Activated T-cell treated with anti-CD3 and anti-CD28 coated beads, Interleukin-2, amount 50 U/mL, for 24 hours (primary cell): ENCODE results near the gene EHMT1.
A peak's percentile ranks its signal among the peaks of the same experiment; 100 is the strongest.

Experiments
- DNase-seq: peaks from one replicate; pipeline ENCODE4 v3.0.0-alpha.2; 2020
- H3K27ac Mint-ChIP-seq: 2 replicates; pipeline ENCODE4 v1.8.0; 2020; ENCODE audit warnings: mild to moderate bottlenecking, mixed read lengths
- H3K27me3 Mint-ChIP-seq: 2 replicates; pipeline ENCODE4 v1.8.0; 2020; ENCODE audit warnings: mixed read lengths
- H3K36me3 Mint-ChIP-seq: 2 replicates; pipeline ENCODE4 v1.8.0; 2020; ENCODE audit warnings: low read depth, mixed read lengths
- H3K4me1 Mint-ChIP-seq: 2 replicates; pipeline ENCODE4 v1.8.0; 2020; ENCODE audit warnings: low read depth, mixed read lengths
- H3K4me3 Mint-ChIP-seq: 2 replicates; pipeline ENCODE4 v1.8.0; 2020; ENCODE audit warnings: mild to moderate bottlenecking, moderate library complexity, mixed read lengths
- H3K9me3 Mint-ChIP-seq: 2 replicates; pipeline ENCODE4 v1.8.0; 2020; ENCODE audit warnings: mixed read lengths

The EHMT1 gene

GRCh38 chr9:137786511-137786920 lies 167.7 kb downstream of the EHMT1 start:
- Mint-ChIP-seq H3K27ac (peak overlapping the region; percentile 22), H3K27me3 (no peaks in the 10 kb centered on the region), H3K4me3 (no peak overlapping the region), H3K9me3 (no peaks in the 10 kb centered on the region), H3K4me1 (peaks cover 4% of the 10 kb centered on the region), H3K36me3 (peaks cover 30% of the 10 kb centered on the region)
- no peak for DNase-seq

DNA sequence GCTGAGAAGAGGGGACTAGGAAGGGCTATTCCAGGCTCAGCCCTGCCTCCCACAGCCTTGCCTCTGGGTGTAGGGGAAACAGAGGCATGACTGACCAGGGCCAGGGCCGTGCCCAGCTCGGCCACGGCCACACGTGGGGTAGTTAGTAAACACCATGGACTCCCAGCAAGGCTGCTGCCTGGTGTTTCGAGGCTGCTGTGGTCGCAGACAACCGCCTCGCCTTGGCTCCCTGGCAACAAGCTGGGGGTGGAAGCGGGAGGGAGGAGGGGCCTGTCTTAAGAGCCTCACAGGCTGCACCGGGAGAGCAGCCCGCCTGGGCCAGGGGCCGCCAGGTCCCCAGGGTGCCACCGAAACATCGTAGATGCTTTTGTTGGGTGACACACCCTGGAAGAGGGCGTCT lies 168.6 kb downstream of the EHMT1 start:
- Mint-ChIP-seq H3K4me3 (no peak overlapping the region), H3K36me3 (peaks cover 38% of the 10 kb centered on the region), H3K4me1 (peaks cover 4% of the 10 kb centered on the region), H3K9me3 (no peaks in the 10 kb centered on the region), H3K27ac (no peak overlapping the region), H3K27me3 (no peaks in the 10 kb centered on the region)
- no peak for DNase-seq

DNA sequence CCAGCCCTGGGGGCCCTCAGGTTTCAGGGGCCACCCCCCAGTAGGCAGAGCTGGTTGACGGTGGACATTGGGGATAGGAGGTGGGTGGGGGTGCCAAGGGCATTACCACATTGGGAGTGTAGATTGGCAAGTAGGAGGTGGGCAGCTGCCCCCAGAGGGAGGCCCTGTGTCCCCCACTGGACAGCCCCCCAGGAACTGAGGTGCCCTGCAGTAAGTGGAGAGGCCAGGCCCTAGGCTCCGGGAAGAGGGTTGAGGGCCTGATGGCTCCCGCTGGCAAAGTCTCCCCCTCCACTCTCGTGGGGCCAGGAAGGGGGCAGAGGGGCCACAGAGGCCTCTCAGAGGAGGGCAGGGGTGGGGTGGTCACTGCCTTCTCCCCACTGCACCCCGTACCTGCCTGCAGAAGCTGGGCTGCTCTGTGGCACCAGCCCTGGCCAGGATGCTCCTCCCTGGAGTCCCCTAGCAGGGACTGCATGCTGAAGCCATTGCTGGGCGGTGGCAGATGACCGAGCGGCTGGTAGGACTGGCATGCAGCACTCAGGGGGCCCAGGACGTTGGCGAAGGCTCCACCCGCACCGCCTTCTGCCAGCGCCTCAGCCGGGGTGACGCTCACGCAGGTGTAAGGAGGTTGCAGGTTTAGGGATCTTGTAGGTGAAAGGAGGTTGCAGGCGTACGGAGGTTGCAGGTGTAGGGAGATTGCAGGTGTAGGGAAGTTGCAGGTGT lies 169.1 kb downstream of the EHMT1 start:
- H3K27ac Mint-ChIP-seq, result peak overlapping the region; percentile 27
- H3K9me3 Mint-ChIP-seq, result no peaks in the 10 kb centered on the region
- DNase-seq, result no peak
- peaks cover 43% of the 10 kb centered on the region for H3K36me3 Mint-ChIP-seq
- H3K27me3 Mint-ChIP-seq, result no peaks in the 10 kb centered on the region
- H3K4me1 Mint-ChIP-seq, result peaks cover 4% of the 10 kb centered on the region
- no peak overlapping the region for H3K4me3 Mint-ChIP-seq

GRCh38 chr9:137788561-137789294 lies 169.9 kb downstream of the EHMT1 start:
- peaks cover 4% of the 10 kb centered on the region for H3K4me1 Mint-ChIP-seq
- no peaks in the 10 kb centered on the region for H3K27me3 Mint-ChIP-seq
- H3K27ac Mint-ChIP-seq, result peak overlapping the region; percentile 27
- no peaks in the 10 kb centered on the region for H3K9me3 Mint-ChIP-seq
- DNase-seq, result no peak
- H3K4me3 Mint-ChIP-seq, result no peak overlapping the region
- peaks cover 51% of the 10 kb centered on the region for H3K36me3 Mint-ChIP-seq

DNA sequence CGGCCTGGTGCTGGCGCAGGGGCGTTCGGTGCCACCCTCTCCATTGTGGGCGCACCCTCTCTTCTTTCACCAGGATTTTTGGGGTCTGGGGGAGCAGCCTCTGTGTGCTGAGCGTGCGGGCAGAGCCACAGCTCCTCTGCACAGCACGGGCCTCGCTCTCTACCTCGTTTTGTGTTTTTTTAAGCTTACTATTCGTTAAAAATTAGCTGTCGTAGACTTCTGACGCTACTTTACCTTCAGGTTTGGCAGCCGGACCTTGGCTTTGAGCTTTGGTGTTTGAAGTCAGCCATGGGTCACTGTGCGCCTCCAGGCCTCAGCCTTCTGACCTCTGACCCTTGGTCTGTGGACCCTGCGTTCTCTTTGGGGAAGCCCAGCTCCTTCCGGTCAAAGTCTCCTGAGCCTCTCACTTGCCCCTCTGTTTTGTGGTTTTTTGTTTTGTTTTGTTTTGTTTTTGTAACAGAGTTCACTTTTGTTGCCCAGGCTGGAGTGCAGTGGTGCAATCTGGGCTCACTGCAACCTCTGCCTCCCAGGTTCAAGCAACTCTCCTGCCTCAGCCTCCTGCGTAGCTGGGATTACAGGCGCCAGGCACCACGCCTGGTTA lies 170.6 kb downstream of the EHMT1 start:
- peaks cover 56% of the 10 kb centered on the region for H3K36me3 Mint-ChIP-seq
- H3K4me3 Mint-ChIP-seq, result no peak overlapping the region
- H3K4me1 Mint-ChIP-seq, result peaks cover 3% of the 10 kb centered on the region
- DNase-seq, result no peak
- H3K9me3 Mint-ChIP-seq, result no peaks in the 10 kb centered on the region
- peak overlapping the region; percentile 44 for H3K27ac Mint-ChIP-seq
- H3K27me3 Mint-ChIP-seq, result no peaks in the 10 kb centered on the region

DNA sequence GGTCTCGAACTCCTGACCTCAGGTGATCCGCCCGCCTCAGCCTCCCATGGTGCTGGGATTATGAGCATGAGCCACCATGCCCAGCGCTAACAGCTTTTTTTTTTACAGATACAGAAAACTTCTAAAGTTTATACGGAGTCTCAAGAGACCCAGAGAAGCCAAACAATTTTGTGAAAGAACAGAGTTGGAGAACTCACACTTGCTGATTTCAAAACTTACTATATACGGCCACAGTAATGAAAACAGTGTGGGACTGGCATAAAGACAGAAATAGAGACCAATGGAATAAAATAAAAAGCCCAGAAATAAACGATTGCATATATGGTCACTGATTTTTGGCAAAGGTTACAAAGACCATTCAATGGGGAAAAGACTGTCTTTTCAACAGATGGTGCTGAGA lies 173.1 kb downstream of the EHMT1 start:
- no peaks in the 10 kb centered on the region for H3K9me3 Mint-ChIP-seq
- H3K27ac Mint-ChIP-seq, result no peak overlapping the region
- H3K4me3 Mint-ChIP-seq, result no peak overlapping the region
- DNase-seq, result no peak
- peaks cover under 1% of the 10 kb centered on the region for H3K4me1 Mint-ChIP-seq
- no peaks in the 10 kb centered on the region for H3K27me3 Mint-ChIP-seq
- peaks cover 81% of the 10 kb centered on the region for H3K36me3 Mint-ChIP-seq

DNA sequence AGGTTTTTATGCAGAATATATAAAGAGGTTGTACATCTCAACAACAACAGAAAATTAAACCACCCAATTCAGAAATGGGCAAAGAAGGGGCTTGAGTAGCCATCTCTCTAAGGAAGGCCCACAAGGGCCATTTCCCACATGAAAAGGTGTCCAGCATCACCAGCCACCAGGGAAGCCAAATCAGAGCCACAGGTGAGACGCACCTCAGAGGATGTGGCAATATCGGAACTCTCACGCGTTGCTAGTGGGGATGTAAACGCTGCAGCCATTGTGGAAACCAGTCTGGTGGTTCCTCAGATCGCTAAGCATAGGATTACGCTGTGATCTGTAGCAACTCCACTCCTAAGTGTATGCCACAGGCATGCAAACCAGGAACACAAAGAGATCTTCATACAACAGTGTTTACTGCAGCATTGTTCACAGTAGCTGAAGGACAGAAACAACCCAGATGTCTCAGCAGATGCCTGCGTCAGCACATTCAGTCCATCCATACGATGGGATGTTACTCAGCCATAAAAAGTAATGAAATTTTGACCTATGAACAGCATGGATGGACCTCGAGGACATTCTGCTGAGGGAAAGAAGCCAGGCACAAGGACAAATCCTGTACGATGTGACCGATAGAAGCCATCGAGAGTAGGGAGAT lies 174.5 kb downstream of the EHMT1 start:
- DNase-seq, result no peak
- Mint-ChIP-seq H3K27ac (peak overlapping the region; percentile 5), H3K4me1 (no peaks in the 10 kb centered on the region), H3K4me3 (no peak overlapping the region), H3K36me3 (peaks cover 92% of the 10 kb centered on the region), H3K9me3 (no peaks in the 10 kb centered on the region), H3K27me3 (no peaks in the 10 kb centered on the region)

DNA sequence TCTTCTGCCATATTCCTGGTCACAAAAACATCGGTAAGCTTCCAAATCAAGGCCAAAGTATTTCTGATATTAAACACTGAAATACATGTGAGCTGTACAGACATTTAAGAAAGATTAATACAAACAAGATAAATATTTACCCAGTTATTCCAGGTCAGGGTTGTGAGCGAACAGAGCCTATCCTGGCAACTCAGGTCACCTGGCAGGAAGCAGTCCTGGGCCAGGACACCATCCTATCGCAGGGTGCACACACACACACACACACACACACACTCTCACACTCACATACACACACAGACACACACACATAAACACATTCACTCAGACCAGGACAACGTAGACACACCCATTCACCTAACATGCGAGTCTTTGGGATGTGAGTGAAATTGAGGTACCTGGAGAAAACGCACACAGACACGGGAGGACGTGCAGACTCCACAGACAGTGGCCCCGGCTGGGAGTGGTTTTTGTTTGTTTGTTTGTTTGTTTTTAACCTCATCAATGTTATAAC lies 176.4 kb downstream of the EHMT1 start:
- Mint-ChIP-seq H3K4me1 (no peaks in the 10 kb centered on the region), H3K27me3 (no peaks in the 10 kb centered on the region), H3K36me3 (peaks cover 96% of the 10 kb centered on the region), H3K4me3 (no peak overlapping the region), H3K27ac (no peak overlapping the region), H3K9me3 (no peaks in the 10 kb centered on the region)
- no peak for DNase-seq

DNA sequence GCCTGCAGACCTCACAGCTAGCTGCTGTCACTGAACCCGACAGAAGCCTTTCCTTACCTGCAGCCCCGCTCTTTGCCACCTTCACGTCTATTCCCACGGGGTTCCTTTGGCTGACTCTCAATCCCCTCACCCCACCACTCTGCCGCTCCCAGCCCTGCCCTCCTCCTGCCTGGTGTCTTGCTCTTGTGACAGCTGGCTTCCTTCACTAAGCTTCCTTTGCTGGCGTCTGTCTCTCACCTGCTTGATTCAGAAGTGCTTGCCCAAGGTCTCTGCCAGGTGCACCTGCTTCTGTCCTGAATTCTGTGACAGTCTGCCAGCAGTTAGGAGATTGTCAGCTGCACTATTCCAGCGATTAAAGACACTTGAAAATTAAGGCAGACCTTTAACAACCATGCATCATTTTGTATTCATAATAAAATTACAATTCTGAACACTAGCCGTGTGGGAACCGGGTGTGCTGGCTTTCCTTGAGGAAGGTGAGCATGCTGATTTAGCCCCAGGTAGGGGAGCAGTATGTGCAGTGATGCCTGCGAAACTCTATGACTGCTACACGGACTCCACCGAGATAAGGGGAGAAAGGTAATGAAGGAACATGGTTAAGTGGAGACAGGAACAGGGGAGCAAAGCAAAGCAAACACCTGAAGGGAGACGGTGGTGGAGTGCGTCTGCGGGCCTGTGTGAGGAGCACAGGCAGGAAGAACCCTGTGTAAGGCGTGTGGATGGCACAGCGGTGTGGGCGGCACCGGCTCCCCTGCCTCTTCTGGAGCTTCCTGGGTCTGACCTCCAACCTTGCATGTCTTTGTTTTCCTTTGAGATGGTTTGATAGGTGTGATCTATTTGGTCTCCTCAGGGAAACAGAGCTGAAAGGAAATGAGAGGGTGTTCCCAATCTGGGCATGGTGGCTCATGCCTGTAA lies 178.7 kb downstream of the EHMT1 start:
- peaks cover 97% of the 10 kb centered on the region for H3K36me3 Mint-ChIP-seq
- H3K4me3 Mint-ChIP-seq, result no peak overlapping the region
- no peaks in the 10 kb centered on the region for H3K4me1 Mint-ChIP-seq
- peak overlapping the region; percentile 29 for H3K27ac Mint-ChIP-seq
- no peak for DNase-seq
- H3K27me3 Mint-ChIP-seq, result no peaks in the 10 kb centered on the region
- no peaks in the 10 kb centered on the region for H3K9me3 Mint-ChIP-seq

DNA sequence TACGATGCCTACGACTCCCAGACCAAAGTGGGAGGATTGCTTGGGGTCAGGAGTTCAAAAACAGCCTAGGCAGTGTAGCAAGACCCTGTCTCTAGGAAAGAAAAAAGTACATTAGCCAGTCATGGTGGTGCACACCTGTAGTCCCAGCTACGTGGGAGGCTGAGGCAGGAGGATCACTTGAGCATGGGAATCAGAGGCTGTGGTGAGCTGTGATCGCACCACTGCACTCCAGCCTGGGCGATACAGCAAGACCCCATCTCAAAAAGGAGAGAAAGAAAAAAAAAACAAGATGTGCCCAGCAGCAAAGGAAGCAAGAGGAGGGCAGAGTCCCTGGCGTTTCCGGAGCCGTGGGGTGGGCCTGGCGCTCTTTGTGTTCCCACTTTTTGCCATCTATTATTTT lies 179.3 kb downstream of the EHMT1 start:
- H3K36me3 Mint-ChIP-seq, result peaks cover 97% of the 10 kb centered on the region
- no peaks in the 10 kb centered on the region for H3K4me1 Mint-ChIP-seq
- no peak for DNase-seq
- H3K4me3 Mint-ChIP-seq, result no peak overlapping the region
- H3K27ac Mint-ChIP-seq, result peak overlapping the region; percentile 29
- no peaks in the 10 kb centered on the region for H3K9me3 Mint-ChIP-seq
- H3K27me3 Mint-ChIP-seq, result no peaks in the 10 kb centered on the region

DNA sequence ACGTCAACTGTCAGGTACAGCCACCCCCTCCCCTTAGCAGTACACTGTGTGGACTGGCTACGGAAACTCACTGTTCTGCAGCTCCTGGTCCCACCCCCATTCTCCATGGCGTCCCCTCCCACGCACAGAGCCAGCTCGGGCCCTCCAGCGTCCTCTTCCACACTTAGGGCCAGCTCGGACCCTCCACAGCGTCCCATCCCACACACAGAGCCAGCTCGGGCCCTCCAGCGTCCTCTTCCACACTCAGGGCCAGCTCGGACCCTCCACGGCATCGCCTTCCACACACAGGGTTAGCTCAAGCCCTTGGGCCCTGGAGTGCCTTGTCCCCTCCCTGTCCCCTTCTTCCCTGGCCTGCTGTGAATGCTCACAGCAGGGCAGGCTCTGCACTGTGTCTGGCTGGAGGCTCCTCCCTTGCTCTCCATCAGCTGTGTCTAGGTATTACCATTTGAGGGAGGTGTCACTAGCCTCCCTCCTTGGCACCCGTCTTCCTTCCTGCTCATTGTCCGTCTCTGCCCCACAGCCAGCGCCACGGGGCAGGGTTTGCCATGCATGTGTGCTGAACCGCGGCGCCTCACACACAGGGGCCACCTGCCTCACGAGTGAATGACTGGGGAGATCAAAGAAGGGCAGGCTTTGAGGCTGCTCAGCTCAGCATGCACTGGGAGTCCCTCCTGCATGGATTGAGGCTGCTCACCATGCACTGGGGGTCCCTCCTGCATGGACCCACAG lies 180.3 kb downstream of the EHMT1 start:
- Mint-ChIP-seq H3K9me3 (no peaks in the 10 kb centered on the region), H3K27ac (no peak overlapping the region), H3K36me3 (peaks cover 98% of the 10 kb centered on the region), H3K27me3 (no peaks in the 10 kb centered on the region), H3K4me1 (no peaks in the 10 kb centered on the region), H3K4me3 (no peak overlapping the region)
- no peak for DNase-seq

- no peak for DNase-seq
- no peak overlapping the region for H3K27ac Mint-ChIP-seq
- peaks cover 98% of the 10 kb centered on the region for H3K36me3 Mint-ChIP-seq
- no peak overlapping the region for H3K4me3 Mint-ChIP-seq
- no peaks in the 10 kb centered on the region for H3K4me1 Mint-ChIP-seq
- no peaks in the 10 kb centered on the region for H3K9me3 Mint-ChIP-seq
- H3K27me3 Mint-ChIP-seq, result no peaks in the 10 kb centered on the region
Observed at GRCh38 chr9:137799630-137799983, 180.8 kb downstream of the EHMT1 start.

GRCh38 chr9:137800196-137801022 lies 181.6 kb downstream of the EHMT1 start:
- no peak for DNase-seq
- peaks cover 98% of the 10 kb centered on the region for H3K36me3 Mint-ChIP-seq
- no peaks in the 10 kb centered on the region for H3K9me3 Mint-ChIP-seq
- no peak overlapping the region for H3K4me3 Mint-ChIP-seq
- no peaks in the 10 kb centered on the region for H3K27me3 Mint-ChIP-seq
- no peak overlapping the region for H3K27ac Mint-ChIP-seq
- H3K4me1 Mint-ChIP-seq, result no peaks in the 10 kb centered on the region
